ENCODE data around the gene BCAS3. TPM values are rescaled to one million over a fixed set of nuclear protein-coding genes. Genes with fewer than 3 reads are reported as not detected.

BCAS3 gene
- total and polyA plus RNA-seq, 10 donors, result 3.7 to 56.0 (median 42.3) TPM

GRCh38 chr17:61368832-61369450 lies 691.3 kb downstream of the BCAS3 start:
- H3K4me1 ChIP-seq, result peaks cover 0 to 7% (median 2%) of the 10 kb centered on the region in 6 donors
- intact Hi-C loops (cut with DNase I; ENCODE audit: low total_unique reads), result no loop called here
- TF ChIP-seq POLR2AphosphoS5 (IDR thresholded peaks at IDR 0.05) (no peak), CTCF (IDR thresholded peaks at IDR 0.05 in 8 of 11, conservative IDR thresholded peaks at IDR 0.05 in 3 of 11) (no peak), POLR2A (IDR thresholded peaks at IDR 0.05) (no peak)
- H3K27me3 ChIP-seq (replicated peaks in 1 of 7), result no peaks in the 10 kb centered on the region
- 93 to 97% (median 94%) methylated on average over 7 of the region's 7 CpGs for WGBS, 5 donors
- H3K9me3 ChIP-seq, result no peaks in the 10 kb centered on the region
- peak; percentile 53 for DNase-seq
- H3K27ac ChIP-seq, result no peak overlapping the region
- peaks cover 0 to 21% (median 0%) of the 10 kb centered on the region in 6 donors for H3K36me3 ChIP-seq
- H3K4me3 ChIP-seq, result no peak overlapping the region

GRCh38 chr17:61369751-61370150 lies 692.1 kb downstream of the BCAS3 start:
- TF ChIP-seq POLR2AphosphoS5 (IDR thresholded peaks at IDR 0.05), result no peak
- TF ChIP-seq POLR2A (IDR thresholded peaks at IDR 0.05), result no peak
- no peak for TF ChIP-seq CTCF (IDR thresholded peaks at IDR 0.05 in 8 of 11, conservative IDR thresholded peaks at IDR 0.05 in 3 of 11)
- Histone ChIP-seq H3K4me3 (no peak overlapping the region), H3K27me3 (replicated peaks in 1 of 7) (no peaks in the 10 kb centered on the region), H3K4me1 (peaks cover 0 to 13% (median 8%) of the 10 kb centered on the region in 6 donors), H3K36me3 (peaks cover 0 to 21% (median 0%) of the 10 kb centered on the region in 6 donors), H3K9me3 (no peaks in the 10 kb centered on the region), H3K27ac (no peak overlapping the region)
- intact Hi-C loops (cut with DNase I; ENCODE audit: low total_unique reads), result no loop called here
- 93 to 96% (median 96%) methylated on average over 10 of the region's 10 CpGs for WGBS, 5 donors
- peak; percentile 54 for DNase-seq

- 75 to 100% (median 94%) methylated on average over 1 of the region's 1 CpG for WGBS, 5 donors
- TF ChIP-seq POLR2AphosphoS5 (IDR thresholded peaks at IDR 0.05) (no peak), CTCF (IDR thresholded peaks at IDR 0.05 in 8 of 11, conservative IDR thresholded peaks at IDR 0.05 in 3 of 11) (no peak), POLR2A (IDR thresholded peaks at IDR 0.05) (no peak)
- H3K27ac ChIP-seq, result no peak overlapping the region
- H3K27me3 ChIP-seq (replicated peaks in 1 of 7), result no peaks in the 10 kb centered on the region
- no peak for DNase-seq
- H3K4me3 ChIP-seq, result no peak overlapping the region
- H3K9me3 ChIP-seq, result no peaks in the 10 kb centered on the region
- H3K36me3 ChIP-seq, result peaks cover 0 to 21% (median 0%) of the 10 kb centered on the region in 6 donors
- intact Hi-C loops (cut with DNase I; ENCODE audit: low total_unique reads), result no loop called here
- H3K4me1 ChIP-seq, result peaks cover 0 to 13% (median 10%) of the 10 kb centered on the region in 6 donors
Measured at GRCh38 chr17:61371179-61371578, 693.5 kb downstream of the BCAS3 start.

- no peaks in the 10 kb centered on the region for H3K9me3 ChIP-seq
- H3K27ac ChIP-seq, result no peak overlapping the region
- no peaks in the 10 kb centered on the region for H3K27me3 ChIP-seq (replicated peaks in 1 of 7)
- WGBS, 5 donors, result 93 to 96% (median 95%) methylated on average over 8 of the region's 8 CpGs
- H3K4me1 ChIP-seq, result peaks cover 0 to 13% (median 10%) of the 10 kb centered on the region in 6 donors
- intact Hi-C loops (cut with DNase I; ENCODE audit: low total_unique reads), result no loop called here
- peak; percentile 11 for DNase-seq
- TF ChIP-seq CTCF (IDR thresholded peaks at IDR 0.05 in 8 of 11, conservative IDR thresholded peaks at IDR 0.05 in 3 of 11) (no peak), POLR2A (IDR thresholded peaks at IDR 0.05) (no peak), POLR2AphosphoS5 (IDR thresholded peaks at IDR 0.05) (no peak)
- no peak overlapping the region for H3K4me3 ChIP-seq
- H3K36me3 ChIP-seq, result peaks cover 0 to 21% (median 0%) of the 10 kb centered on the region in 6 donors
Measured at GRCh38 chr17:61371606-61372005, 694.0 kb downstream of the BCAS3 start.

All from spleen (tissue), 11 donors.